WTC11 (cell line): ENCODE results near the gene ICOS.

Source experiments
- AFF4 ChIP-seq: sonication (generic); formaldehyde crosslinking; IDR thresholded peaks from 2 replicates; pipeline ENCODE4 v1.8.1; 2023; ENCODE audit warnings: mild to moderate bottlenecking, missing genetic modification reagents, borderline replicate concordance
- ATF6 ChIP-seq: sonication (generic); formaldehyde crosslinking; IDR thresholded peaks from 2 replicates; pipeline ENCODE4 v1.8.1; 2023; ENCODE audit warnings: mild to moderate bottlenecking, missing genetic modification reagents
- CREB1 ChIP-seq: sonication (generic); formaldehyde crosslinking; IDR thresholded peaks from 2 replicates; pipeline ENCODE4 v1.8.0; 2023; ENCODE audit warnings: mild to moderate bottlenecking, missing genetic modification reagents
- CTCF ChIP-seq: fragments of 200-600 bp; IDR thresholded peaks from 2 replicates; pipeline ENCODE4 v1.8.0; 2022; ENCODE audit warnings: antibody characterized with exemption
- E2F1 ChIP-seq: sonication (generic); formaldehyde crosslinking; IDR thresholded peaks from 2 replicates; pipeline ENCODE4 v1.8.0; 2022; ENCODE audit warnings: mild to moderate bottlenecking, missing genetic modification reagents
- FOXP1 ChIP-seq: sonication (generic); formaldehyde crosslinking; IDR thresholded peaks from 2 replicates; pipeline ENCODE4 v1.8.0; 2022; ENCODE audit warnings: missing genetic modification reagents, mild to moderate bottlenecking, moderate library complexity, borderline replicate concordance
- HMGXB4 ChIP-seq: sonication (generic); formaldehyde crosslinking; IDR thresholded peaks from 2 replicates; pipeline ENCODE4 v1.8.1; 2023; ENCODE audit warnings: mild to moderate bottlenecking, moderate library complexity, missing genetic modification reagents
- MAX ChIP-seq: sonication (generic); formaldehyde crosslinking; IDR thresholded peaks from 2 replicates; pipeline ENCODE4 v1.8.0; 2022; ENCODE audit warnings: mild to moderate bottlenecking, missing genetic modification reagents
- NFE2L1 ChIP-seq: sonication (generic); formaldehyde crosslinking; IDR thresholded peaks from 2 replicates; pipeline ENCODE4 v1.8.1; 2023; ENCODE audit warnings: missing genetic modification reagents
- NR1H2 ChIP-seq: sonication (generic); formaldehyde crosslinking; IDR thresholded peaks from 2 replicates; pipeline ENCODE4 v1.9.0; 2021; ENCODE audit warnings: mild to moderate bottlenecking, moderate library complexity, missing genetic modification reagents
- NR2C2 ChIP-seq: sonication (generic); formaldehyde crosslinking; IDR thresholded peaks from 2 replicates; pipeline ENCODE4 v1.8.0; 2022; ENCODE audit warnings: mild to moderate bottlenecking, missing genetic modification reagents
- STAT6 ChIP-seq: sonication (generic); formaldehyde crosslinking; conservative IDR thresholded peaks from 2 replicates; pipeline ENCODE4 v1.8.1; 2023; ENCODE audit warnings: mild to moderate bottlenecking, low read depth, missing genetic modification reagents, moderate library complexity
- TEAD4 ChIP-seq: sonication (generic); formaldehyde crosslinking; IDR thresholded peaks from 2 replicates; pipeline ENCODE4 v1.8.0; 2022; ENCODE audit warnings: mild to moderate bottlenecking, missing genetic modification reagents
- ZNF317 ChIP-seq: sonication (generic); formaldehyde crosslinking; IDR thresholded peaks from 2 replicates; pipeline ENCODE4 v1.8.1; 2023; ENCODE audit warnings: low read depth, mild to moderate bottlenecking, moderate library complexity, missing genetic modification reagents, borderline replicate concordance

- TF ChIP-seq NR1H2 (CRISPR knock-in tag), result no peak
- no peak for TF ChIP-seq CREB1 (CRISPR knock-in tag)
- TF ChIP-seq NFE2L1 (CRISPR knock-in tag), result no peak
- TF ChIP-seq CTCF, result no peak
- no peak for TF ChIP-seq MAX
- no peak for TF ChIP-seq FOXP1
- TF ChIP-seq ATF6 (CRISPR knock-in tag), result no peak
- no peak for TF ChIP-seq NR2C2 (CRISPR knock-in tag)
- TF ChIP-seq TEAD4, result no peak
- TF ChIP-seq AFF4, result no peak
- TF ChIP-seq ZNF317 (CRISPR knock-in tag), result no peak
- no peak for TF ChIP-seq E2F1 (CRISPR knock-in tag)
- no peak for TF ChIP-seq STAT6 (CRISPR knock-in tag)
- no peak for TF ChIP-seq HMGXB4 (CRISPR knock-in tag)
Observed at GRCh38 chr2:203994735-203995134, 58.2 kb downstream of the ICOS start.
